HL-60 (cell line): ENCODE measurements around the gene CAMK2B.

ENCODE experiments used
- CTCF ChIP-seq: IDR thresholded peaks from one replicate; pipeline ENCODE4 v1.5.1; 2011; ENCODE audit warnings: low read length, control low read depth, inconsistent platforms; ENCODE audit not compliant: insufficient read depth
- POLR2AphosphoS5 ChIP-seq: IDR thresholded peaks from 2 replicates; pipeline ENCODE4 v1.6.1; 2012; ENCODE audit warnings: low read depth
- TF ChIP-seq, protein P1 (sequence below): IDR thresholded peaks from 2 replicates; pipeline ENCODE4 v1.6.1; 2012; ENCODE audit warnings: low read depth; ENCODE audit not compliant: insufficient replicate concordance

DNA sequence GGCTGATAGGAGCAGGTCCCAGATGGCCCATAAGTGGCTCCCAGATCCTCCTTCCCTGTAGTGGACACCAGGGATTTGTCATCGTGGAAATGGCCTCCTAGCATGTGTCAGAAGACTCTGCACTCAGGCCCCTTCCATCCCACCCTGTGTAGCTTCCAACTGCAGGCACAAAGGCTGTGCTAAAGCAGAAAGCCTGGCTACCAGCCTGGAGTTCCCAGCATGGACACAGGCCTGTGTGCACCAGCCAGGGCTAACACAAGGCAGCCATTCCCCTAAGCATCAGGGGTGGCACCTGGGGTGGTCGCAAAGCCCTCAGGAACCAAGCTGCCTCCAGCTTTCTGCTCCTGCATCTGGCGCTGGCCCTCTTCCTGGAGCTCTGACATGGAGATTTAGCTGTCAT lies 4.5 kb upstream of the CAMK2B start:
- TF ChIP-seq CTCF (no peak), POLR2AphosphoS5 (no peak)
- TF ChIP-seq, protein P1, sequence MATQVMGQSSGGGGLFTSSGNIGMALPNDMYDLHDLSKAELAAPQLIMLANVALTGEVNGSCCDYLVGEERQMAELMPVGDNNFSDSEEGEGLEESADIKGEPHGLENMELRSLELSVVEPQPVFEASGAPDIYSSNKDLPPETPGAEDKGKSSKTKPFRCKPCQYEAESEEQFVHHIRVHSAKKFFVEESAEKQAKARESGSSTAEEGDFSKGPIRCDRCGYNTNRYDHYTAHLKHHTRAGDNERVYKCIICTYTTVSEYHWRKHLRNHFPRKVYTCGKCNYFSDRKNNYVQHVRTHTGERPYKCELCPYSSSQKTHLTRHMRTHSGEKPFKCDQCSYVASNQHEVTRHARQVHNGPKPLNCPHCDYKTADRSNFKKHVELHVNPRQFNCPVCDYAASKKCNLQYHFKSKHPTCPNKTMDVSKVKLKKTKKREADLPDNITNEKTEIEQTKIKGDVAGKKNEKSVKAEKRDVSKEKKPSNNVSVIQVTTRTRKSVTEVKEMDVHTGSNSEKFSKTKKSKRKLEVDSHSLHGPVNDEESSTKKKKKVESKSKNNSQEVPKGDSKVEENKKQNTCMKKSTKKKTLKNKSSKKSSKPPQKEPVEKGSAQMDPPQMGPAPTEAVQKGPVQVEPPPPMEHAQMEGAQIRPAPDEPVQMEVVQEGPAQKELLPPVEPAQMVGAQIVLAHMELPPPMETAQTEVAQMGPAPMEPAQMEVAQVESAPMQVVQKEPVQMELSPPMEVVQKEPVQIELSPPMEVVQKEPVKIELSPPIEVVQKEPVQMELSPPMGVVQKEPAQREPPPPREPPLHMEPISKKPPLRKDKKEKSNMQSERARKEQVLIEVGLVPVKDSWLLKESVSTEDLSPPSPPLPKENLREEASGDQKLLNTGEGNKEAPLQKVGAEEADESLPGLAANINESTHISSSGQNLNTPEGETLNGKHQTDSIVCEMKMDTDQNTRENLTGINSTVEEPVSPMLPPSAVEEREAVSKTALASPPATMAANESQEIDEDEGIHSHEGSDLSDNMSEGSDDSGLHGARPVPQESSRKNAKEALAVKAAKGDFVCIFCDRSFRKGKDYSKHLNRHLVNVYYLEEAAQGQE = no peak
